Measurements from ENCODE around the gene DAB2.

DNA sequence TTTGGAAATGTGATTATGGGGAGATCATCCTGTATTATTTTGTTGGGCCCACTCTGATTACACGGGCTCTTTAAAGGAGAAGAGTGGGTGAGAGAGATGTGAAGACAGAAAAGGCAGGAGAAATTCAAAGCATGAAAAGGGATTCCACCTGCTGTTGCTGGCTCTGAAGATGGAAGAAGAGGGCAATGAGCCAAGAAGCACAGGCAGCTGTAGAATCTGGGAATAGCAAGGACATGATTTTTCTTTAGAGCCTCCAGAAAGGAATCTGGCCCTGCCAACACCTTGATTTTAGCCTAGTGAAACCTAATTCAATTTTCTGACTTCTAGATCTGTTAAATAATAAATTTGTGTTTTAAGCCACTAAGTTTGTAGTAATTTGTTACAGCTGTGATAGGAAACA is 71.8 kb downstream of the DAB2 start:
- TF ChIP-seq, protein P1, sequence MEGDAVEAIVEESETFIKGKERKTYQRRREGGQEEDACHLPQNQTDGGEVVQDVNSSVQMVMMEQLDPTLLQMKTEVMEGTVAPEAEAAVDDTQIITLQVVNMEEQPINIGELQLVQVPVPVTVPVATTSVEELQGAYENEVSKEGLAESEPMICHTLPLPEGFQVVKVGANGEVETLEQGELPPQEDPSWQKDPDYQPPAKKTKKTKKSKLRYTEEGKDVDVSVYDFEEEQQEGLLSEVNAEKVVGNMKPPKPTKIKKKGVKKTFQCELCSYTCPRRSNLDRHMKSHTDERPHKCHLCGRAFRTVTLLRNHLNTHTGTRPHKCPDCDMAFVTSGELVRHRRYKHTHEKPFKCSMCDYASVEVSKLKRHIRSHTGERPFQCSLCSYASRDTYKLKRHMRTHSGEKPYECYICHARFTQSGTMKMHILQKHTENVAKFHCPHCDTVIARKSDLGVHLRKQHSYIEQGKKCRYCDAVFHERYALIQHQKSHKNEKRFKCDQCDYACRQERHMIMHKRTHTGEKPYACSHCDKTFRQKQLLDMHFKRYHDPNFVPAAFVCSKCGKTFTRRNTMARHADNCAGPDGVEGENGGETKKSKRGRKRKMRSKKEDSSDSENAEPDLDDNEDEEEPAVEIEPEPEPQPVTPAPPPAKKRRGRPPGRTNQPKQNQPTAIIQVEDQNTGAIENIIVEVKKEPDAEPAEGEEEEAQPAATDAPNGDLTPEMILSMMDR (IDR thresholded peaks at IDR 0.05; ENCODE audit: low read depth, low read length), result no peak
- TF ChIP-seq POLR2A (IDR thresholded peaks at IDR 0.05; ENCODE audit: extremely low read depth, insufficient read length), result no peak
- TF ChIP-seq, protein P2, sequence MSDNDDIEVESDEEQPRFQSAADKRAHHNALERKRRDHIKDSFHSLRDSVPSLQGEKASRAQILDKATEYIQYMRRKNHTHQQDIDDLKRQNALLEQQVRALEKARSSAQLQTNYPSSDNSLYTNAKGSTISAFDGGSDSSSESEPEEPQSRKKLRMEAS (IDR thresholded peaks at IDR 0.05; ENCODE audit: low read depth, low read length), result no peak
- TF ChIP-seq MYC (IDR thresholded peaks at IDR 0.05; ENCODE audit: low read depth, low read length), result no peak

Measured in NB4 (cell line).